HG03457 (cell line): ENCODE results near the gene TTLL10.

Experiments
- ATAC-seq: cut with Tn5 transposase; IDR thresholded peaks from one replicate; pipeline ENCODE4 v1.9.1; 2021; ENCODE audit warnings: moderate number of reproducible peaks; ENCODE audit not compliant: unreplicated experiment

Gene TTLL10

DNA sequence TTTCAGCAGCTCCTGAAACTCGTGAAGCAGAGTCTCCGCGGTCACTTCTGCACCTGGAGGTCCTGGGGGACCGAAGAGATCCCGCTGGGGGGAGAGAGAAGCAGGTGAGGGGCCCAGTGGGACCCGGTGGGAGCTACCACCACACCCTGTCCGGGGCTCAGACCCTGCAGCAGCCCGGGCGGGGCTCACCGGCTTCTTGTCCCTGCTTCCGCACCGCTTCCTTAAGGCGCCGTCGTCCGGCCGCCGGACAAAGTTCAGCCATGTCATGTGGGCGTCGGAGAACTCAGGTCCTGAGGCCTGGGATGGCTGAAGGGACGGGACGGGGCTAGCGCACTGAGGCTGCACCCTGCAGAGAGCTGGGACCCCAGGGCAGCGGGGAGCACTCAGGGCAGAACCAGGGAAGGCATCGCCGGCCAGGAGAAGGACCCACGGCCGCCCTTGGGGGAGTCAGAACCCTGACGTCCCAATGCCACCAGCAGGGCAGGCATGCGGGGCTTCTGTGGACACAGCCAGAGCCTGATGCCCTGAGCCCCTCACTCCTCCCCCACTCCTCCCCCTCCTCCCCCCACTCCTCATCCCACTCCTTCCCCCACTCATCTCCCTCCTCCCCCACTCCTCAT lies 70.6 kb downstream of the TTLL10 start:
- ATAC-seq = no peak

GRCh38 chr1:1245178-1245816 lies 71.6 kb downstream of the TTLL10 start:
- ATAC-seq = no peak

DNA sequence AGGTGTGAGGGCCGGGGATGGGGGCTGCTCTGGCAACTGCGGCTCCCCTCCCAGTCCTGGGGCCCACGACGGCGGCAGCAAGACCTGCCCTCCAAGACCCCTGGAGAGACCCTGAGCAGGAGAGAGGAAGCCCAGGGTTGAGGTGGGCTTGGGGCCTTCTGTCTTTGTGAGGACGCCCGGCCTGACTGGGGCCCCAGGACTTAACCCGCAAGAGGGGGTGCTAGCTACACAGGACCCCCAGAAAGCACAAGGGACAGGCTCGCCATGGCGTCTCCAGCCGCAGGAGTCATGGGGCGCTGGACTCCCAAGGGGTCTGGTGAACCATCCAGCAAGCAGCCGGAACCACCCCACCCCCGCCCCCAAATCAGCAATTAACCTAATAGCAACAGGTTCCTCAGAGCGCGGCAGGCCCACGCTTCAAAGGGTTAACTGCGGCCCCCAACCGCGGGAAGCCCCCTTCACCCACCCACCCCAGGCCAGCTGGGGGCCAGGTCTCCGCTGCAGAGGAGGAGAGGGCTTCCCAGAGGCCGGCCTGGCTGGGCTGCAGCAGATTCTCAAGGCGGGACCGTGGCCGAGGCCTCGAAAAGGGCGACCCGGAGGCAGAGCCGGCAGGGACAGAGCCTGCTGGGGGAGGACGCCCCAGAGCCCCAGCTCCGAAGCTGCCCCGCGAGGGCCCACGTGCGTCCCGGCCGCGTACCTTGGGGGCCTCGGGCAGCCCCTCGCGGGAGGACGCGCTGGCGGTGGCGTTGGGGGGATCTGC lies 72.3 kb downstream of the TTLL10 start:
- ATAC-seq = no peak

GRCh38 chr1:1246577-1247340 lies 73.1 kb downstream of the TTLL10 start, which contains the start of gene C1QTNF12:
Gene C1QTNF12, minus strand, starts transcription at chr1:1246722. Its CDS starts 32 bp downstream, at chr1:1246690.
- ATAC-seq = no peak

DNA sequence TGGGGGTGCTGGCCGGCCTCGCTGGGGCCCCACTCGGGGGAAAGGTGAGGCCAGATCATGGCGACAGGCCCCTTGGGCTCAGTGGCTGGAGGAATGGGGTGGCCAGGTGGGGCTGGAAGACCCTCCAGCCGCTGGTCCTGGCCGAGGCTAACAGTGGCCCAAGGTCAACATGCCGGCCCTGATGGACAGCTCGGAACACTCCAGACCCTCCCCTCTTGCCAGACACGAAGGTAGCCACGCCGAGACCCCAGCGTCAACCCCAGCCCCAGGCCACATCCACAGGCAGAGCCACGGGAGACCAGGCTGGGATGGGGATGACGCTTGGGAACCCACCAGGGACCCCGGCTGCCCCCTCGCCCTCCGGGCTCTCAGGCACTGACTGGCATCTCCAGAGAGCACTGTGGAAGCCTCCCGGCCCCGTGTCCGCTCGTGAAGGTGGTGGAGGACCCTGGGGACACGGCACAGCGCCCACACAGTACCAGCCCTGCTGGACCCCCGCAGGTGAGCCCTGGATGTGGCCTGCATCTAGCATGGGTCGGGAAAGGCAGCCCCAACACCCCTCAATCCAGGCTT lies 73.7 kb downstream of the TTLL10 start:
- ATAC-seq = no peak
